Stimulated activated CD4-positive, alpha-beta T cell treated with anti-CD3 and anti-CD28 coated beads, Interleukin-12 subunit alpha, Interleukin-12 subunit beta, amount 100 ng/mL, for 24 hours (primary cell): ENCODE results near the gene TYRO3.

ENCODE experiments used
- DNase-seq, 2 experiments: peaks; one replicate each; pipeline ENCODE4 v3.0.0-alpha.2; 2020; ENCODE audit warnings: low read depth in 2 of 2

Gene TYRO3

GRCh38 chr15:41558400-41559238 lies at the start of gene TYRO3:
Gene TYRO3, plus strand, starts transcription at chr15:41559212. Its CDS starts 46 bp downstream, at chr15:41559258.
- DNase-seq = peak; percentile 43 to 60

- DNase-seq = no peak
Observed at GRCh38 chr15:41510728-41511127, 48.3 kb upstream of the TYRO3 start.

DNA sequence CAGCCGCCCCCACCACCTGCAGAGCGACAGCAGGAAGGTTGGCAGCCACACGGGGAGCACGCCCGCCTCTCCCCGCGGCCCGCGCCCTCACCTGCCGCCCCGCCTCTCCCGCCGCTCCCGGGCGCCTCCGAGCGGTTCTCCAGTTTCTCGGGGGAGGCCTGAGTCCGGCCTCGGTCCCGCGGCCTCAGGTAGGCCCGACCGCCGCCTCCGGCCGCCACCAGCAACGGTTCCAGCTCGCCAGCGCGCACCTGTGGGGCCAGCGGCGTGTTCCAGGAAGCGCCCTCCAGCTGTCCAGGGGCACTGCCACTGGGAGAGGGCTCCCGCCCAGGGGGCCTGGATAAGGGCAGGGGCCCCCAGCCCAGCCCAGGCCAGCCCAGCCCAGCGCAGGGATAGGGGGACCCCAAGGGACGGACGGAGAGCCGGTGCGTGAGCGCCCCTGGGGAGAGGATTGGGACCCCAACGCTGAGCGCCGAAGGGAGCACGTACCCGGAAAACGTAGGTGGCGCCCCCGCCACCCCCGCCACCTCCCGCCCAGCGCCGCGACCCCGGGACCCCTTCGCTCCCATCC lies 47.6 kb upstream of the TYRO3 start:
- DNase-seq = no peak

GRCh38 chr15:41511899-41512369 lies 47.1 kb upstream of the TYRO3 start:
- no peak for DNase-seq

GRCh38 chr15:41512512-41512939 lies 46.5 kb upstream of the TYRO3 start:
- no peak for DNase-seq

DNA sequence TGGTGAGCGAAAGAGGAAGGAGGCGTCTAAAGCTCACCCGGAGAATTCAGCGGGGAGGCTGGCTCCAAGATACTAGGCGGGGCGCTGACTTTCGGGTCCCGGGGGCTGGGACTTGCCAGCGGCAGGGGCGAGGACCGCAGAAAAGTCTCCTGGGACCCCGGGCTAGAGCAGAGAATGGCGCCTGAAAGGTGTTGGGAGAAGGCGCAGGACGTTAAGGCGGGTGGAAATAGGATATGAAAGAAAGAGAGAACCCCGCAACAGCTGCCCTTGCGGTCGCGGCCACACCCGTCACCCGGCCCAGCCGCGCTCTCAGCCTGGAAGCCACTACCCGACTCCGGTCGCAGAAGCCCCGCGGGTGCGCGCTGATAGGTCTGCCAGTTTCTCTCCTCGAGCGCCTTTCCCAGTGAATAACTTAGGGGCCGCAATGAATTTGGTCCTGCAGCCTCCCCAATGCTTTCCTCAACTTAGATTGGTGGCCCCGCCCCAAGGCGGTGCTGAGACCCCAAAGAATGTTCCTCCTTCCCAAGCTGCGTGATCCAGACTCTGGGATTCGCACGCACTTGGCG lies 46.0 kb upstream of the TYRO3 start:
- no peak for DNase-seq

- no peak for DNase-seq
Observed at GRCh38 chr15:41513506-41514227, 45.3 kb upstream of the TYRO3 start, which contains the start of gene LTK. Gene LTK, minus strand, starts transcription at chr15:41513827. Its CDS starts 118 bp downstream, at chr15:41513709.

GRCh38 chr15:41517895-41518449 lies 41.0 kb upstream of the TYRO3 start:
- no peak for DNase-seq

- DNase-seq = no peak
Observed at GRCh38 chr15:41520636-41521035, 38.4 kb upstream of the TYRO3 start.

DNA sequence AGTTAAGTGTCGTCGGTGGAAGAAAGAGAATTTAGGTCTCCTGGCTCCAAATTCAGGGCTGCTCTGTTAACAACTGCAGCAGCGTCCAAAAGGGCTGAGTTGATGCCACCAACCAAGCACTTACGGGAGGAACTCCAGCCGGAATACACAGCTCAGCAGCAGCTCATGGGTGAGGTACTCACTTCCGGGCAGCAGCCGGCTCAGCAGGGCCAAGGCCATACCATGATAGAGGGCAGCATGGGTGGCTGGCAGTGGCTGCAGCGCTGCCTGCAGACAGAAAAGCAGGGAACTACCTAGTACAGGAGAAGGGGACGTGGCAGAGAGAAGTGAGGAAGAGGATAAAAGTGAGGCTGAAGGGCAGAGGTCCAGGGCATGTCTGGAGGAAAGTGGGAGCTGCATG lies 37.4 kb upstream of the TYRO3 start:
- DNase-seq = no peak

DNA sequence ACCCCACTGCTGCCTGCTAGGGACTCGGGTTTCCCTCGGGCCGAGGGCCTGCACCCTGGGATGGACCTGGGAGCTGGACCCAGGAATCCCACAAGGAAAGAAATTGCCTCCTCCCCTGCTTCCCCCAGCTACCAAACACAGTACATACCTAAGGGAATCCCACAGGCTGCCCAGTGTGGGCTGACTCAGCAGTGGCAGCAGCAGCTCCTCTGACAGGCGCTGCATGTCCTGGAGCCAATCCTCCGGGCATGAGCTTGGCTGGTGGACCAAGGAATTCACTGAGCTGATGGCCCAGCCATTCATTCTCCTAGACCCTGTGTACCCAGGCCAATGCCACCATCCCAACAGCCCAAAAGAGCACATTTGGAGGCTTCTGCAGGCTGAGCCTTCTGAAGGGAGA lies 35.9 kb upstream of the TYRO3 start:
- no peak for DNase-seq

- DNase-seq = no peak
Observed at GRCh38 chr15:41530363-41530956, 28.6 kb upstream of the TYRO3 start.

- DNase-seq = no peak
Observed at GRCh38 chr15:41535544-41535943, 23.5 kb upstream of the TYRO3 start.

DNA sequence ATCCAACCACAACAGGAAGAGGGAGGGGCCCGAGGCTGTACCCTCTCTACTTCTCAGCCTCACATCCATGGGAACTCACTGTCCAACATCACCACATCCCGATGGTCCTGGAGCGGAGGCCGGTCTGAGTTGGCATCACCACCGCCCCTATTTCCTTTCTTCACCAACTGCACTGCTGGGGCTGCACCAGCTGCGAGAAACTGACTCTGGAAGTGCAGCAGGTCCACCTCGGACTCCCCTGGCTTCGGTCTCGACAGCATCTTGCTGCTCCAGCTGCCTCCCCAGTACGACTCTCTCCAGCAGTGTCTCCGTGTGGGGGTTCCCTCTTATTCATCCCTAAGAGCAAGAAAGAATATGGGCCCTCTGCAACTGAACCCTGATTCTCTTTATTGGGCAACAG lies 22.1 kb upstream of the TYRO3 start:
- DNase-seq = no peak

GRCh38 chr15:41543521-41543870 lies 15.5 kb upstream of the TYRO3 start:
- no peak for DNase-seq

- DNase-seq = no peak
Observed at GRCh38 chr15:41544650-41545015, 14.4 kb upstream of the TYRO3 start.

DNA sequence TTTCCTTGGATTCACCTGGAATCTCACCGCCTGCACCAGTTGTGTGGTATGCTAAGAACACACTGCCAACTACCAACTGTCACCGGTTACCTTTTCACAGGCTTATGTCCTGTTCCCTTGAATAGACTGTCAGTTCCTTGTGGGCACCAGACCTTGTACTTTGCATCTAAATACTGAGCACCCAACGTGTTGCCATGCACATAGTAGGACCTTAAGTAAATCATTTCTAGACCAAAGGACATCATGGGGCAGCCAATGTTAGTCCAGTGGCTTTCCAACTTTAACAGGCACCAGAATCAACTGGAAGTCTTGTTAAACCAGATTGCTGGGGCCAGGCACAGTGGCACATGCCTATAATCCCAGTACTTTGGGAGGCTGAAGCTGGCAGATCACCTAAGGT lies 13.8 kb upstream of the TYRO3 start:
- DNase-seq = no peak

- DNase-seq = no peak
Observed at GRCh38 chr15:41546851-41547786, 11.9 kb upstream of the TYRO3 start.

DNA sequence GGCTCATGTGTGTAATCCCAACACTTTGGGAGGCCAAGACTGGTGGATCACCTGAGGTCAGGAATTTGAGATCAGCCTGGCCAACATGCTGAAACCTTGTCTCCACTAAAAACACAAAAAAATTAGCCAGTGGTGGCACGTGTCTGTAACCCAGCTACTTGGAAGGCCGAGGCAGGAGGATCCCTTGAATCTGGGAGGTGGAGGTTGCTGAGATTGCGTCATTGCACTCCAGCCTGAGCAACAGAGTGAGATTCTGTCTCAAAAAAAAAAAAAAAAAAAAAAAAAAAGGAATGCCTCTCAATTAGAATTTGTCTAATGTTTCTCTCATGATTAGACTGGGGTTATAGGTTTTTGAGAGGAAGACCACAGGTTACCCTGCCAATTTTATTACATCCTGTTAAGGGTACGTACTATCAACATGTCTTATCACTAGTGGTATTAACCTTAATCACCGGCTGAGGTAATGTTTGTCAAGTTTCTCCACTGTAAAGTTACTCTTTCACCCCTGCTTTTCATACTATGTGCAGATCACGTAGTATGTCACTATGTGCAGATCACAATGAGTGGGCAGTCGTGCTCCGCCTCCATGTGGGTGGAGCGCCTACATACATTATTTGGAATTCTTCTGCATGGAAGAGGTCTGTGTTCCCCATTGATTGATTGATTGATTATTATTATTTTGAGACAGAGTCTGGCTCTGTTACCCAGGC lies 8.8 kb upstream of the TYRO3 start:
- DNase-seq = no peak

DNA sequence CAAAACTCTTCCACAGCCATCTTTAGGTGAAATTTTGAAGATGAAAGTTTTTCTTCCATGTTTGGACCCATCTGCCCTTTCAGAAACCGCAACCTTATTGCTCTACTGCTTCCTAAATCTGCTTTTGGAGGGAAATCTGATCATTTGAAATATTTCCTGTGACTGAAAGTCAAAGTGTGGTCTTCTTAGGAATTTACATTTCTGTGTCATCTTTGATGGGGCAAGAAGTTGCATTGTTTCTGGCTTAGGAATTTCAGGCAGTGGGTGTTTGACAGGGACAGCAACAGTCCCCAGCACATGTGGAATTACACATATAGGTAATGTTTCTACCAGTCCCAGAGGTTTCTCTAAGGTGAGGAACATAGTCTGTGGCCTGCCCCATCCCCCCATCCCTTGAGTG lies 5.3 kb upstream of the TYRO3 start:
- DNase-seq = no peak
